ENCODE results near the gene CLC. TPM values are rescaled to one million over a fixed set of nuclear protein-coding genes. Genes with fewer than 3 reads are reported as not detected.

The CLC gene
- total RNA-seq, 1 experiment from 2014 or later, result not detected

Other genes starting within 250 kb of the CLC start
- gene DLL3, start 239.1 kb downstream of the CLC start, total RNA-seq (2014; rRNA removed), result 2.4 and 2.6 TPM in 2 replicates
- not detected in 2 replicates for gene SELENOV, start 222.9 kb downstream of the CLC start, total RNA-seq (2014; rRNA removed)
- 3.0 and 4.8 TPM in 2 replicates for gene EID2B, start 205.2 kb downstream of the CLC start, total RNA-seq (2014; rRNA removed)
- 9.7 and 14.8 TPM in 2 replicates for gene EID2, start 197.9 kb downstream of the CLC start, total RNA-seq (2014; rRNA removed)
- gene LGALS13, start 135.5 kb downstream of the CLC start, total RNA-seq (2014; rRNA removed), result not detected in 2 replicates
- not detected in 2 replicates for gene LGALS16, start 82.1 kb downstream of the CLC start, total RNA-seq (2014; rRNA removed)
- not detected in 2 replicates for gene LGALS14, start 33.5 kb downstream of the CLC start, total RNA-seq (2014; rRNA removed)
- not detected in 2 replicates for gene LEUTX, start 40.8 kb upstream of the CLC start, total RNA-seq (2014; rRNA removed)
- gene DYRK1B, start 96.1 kb upstream of the CLC start, total RNA-seq (2014; rRNA removed), result 0.86 and 1.2 TPM in 2 replicates
- gene FBL, start 108.3 kb upstream of the CLC start, total RNA-seq (2014; rRNA removed), result 68.2 and 80.9 TPM in 2 replicates
- 0.06 and 0.13 TPM in 2 replicates for gene FCGBP, start 196.6 kb upstream of the CLC start, total RNA-seq (2014; rRNA removed)
- gene PSMC4, start 233.1 kb upstream of the CLC start, total RNA-seq (2014; rRNA removed), result 177 and 182 TPM in 2 replicates